IMR-90 (cell line): Measurements from ENCODE around the gene PDGFA. TPM values are rescaled to one million over a fixed set of nuclear protein-coding genes. Genes with fewer than 3 reads are reported as not detected.

Experiments
- ATAC-seq: fragments of 200-7000 bp; cut with Tn5 transposase; 2 replicates; pipeline ENCODE4 v1.9.1; 2020; ENCODE audit warnings: low read depth, mild to moderate bottlenecking, moderate library complexity
- BruUV-seq: library from RNA; stranded (reverse); fragments of 400-500 nt; replicated peaks from 2 replicates; lab custom pipeline; 2021; lab: Mats Ljungman, UMichigan
- CTCF ChIA-PET: fragments of 300-600 bp; formaldehyde crosslinking; extraction: SDS; loops from one replicate; lab custom pipeline; 2021; ENCODE audit warnings: antibody characterized with exemption; lab: Yijun Ruan, JAX
- POLR2A ChIA-PET: fragments of 300-600 bp; sonication (Branson Sonifier 250); formaldehyde crosslinking; loops from one replicate; lab custom pipeline; 2022; ENCODE audit warnings: antibody characterized with exemption; ENCODE audit not compliant: unreplicated experiment; lab: Charles Lee
- DNase-seq: peaks from one replicate; pipeline ENCODE4 v3.0.0; 2013
- H2AFZ ChIP-seq: replicated peaks from 2 replicates; pipeline ENCODE3; 2013; ENCODE audit warnings: low read length, mild to moderate bottlenecking; ENCODE audit not compliant: poor library complexity
- H2AK5ac ChIP-seq: 2 replicates; pipeline ENCODE4 v1.6.1; 2013; ENCODE audit warnings: low read depth, low read length, inconsistent platforms
- H2AK9ac ChIP-seq: replicated peaks from 2 replicates; pipeline ENCODE3; 2013; ENCODE audit warnings: mild to moderate bottlenecking, low read depth, low read length, moderate library complexity; ENCODE audit not compliant: poor library complexity
- H2BK120ac ChIP-seq: 2 replicates; pipeline ENCODE4 v1.6.1; 2013; ENCODE audit warnings: low read depth, low read length, inconsistent platforms
- H2BK15ac ChIP-seq: 3 replicates; pipeline ENCODE4 v1.6.1; 2013; ENCODE audit warnings: low read depth, low read length, inconsistent platforms
- H2BK20ac ChIP-seq: 2 replicates; pipeline ENCODE4 v1.6.1; 2013; ENCODE audit warnings: low read depth, mild to moderate bottlenecking, inconsistent platforms, low read length, moderate library complexity
- H2BK5ac ChIP-seq: 2 replicates; pipeline ENCODE4 v1.6.1; 2013; ENCODE audit warnings: mild to moderate bottlenecking, low read depth, low read length, inconsistent platforms; ENCODE audit not compliant: poor library complexity, severe bottlenecking
- H3K14ac ChIP-seq: replicated peaks from 2 replicates; pipeline ENCODE4 v1.6.1; 2013; ENCODE audit warnings: low read depth, low read length, inconsistent platforms
- H3K18ac ChIP-seq: 2 replicates; pipeline ENCODE4 v1.6.1; 2013; ENCODE audit warnings: low read depth, low read length, control low read depth
- H3K23ac ChIP-seq: 2 replicates; pipeline ENCODE4 v1.6.1; 2013; ENCODE audit warnings: low read depth, low read length, inconsistent platforms
- H3K27ac ChIP-seq: 2 replicates; pipeline ENCODE4 v1.5.1; 2013; ENCODE audit warnings: mild to moderate bottlenecking, control low read depth, low read length; ENCODE audit not compliant: insufficient read depth
- H3K27me3 ChIP-seq: 2 replicates; pipeline ENCODE4 v1.6.1; 2013; ENCODE audit warnings: low read length; ENCODE audit not compliant: control insufficient read depth, insufficient read depth
- H3K36me3 ChIP-seq: 2 replicates; pipeline ENCODE4 v1.6.1; 2013; ENCODE audit warnings: low read length, mixed read lengths; ENCODE audit not compliant: control insufficient read depth, insufficient read depth
- H3K4ac ChIP-seq: 2 replicates; pipeline ENCODE4 v1.6.1; 2013; ENCODE audit warnings: low read depth, low read length, inconsistent platforms
- H3K4me1 ChIP-seq: 2 replicates; pipeline ENCODE4 v1.6.1; 2013; ENCODE audit warnings: low read length, mixed read lengths; ENCODE audit not compliant: control insufficient read depth, insufficient read depth
- H3K4me2 ChIP-seq: 2 replicates; pipeline ENCODE4 v1.6.1; 2013; ENCODE audit warnings: low read depth, mild to moderate bottlenecking, control low read depth, low read length, moderate library complexity
- H3K4me3 ChIP-seq: 2 replicates; pipeline ENCODE4 v1.5.1; 2013; ENCODE audit warnings: low read depth, mild to moderate bottlenecking, control low read depth, low read length, moderate library complexity; ENCODE audit not compliant: insufficient read depth
- H3K56ac ChIP-seq: 2 replicates; pipeline ENCODE4 v1.6.1; 2013; ENCODE audit warnings: low read length, inconsistent platforms; ENCODE audit not compliant: insufficient read depth; ENCODE audit errors: extremely low read depth
- H3K79me1 ChIP-seq, 2 experiments: 2 replicates each; pipeline ENCODE4 v1.6.1; 2013; ENCODE audit warnings: low read length in 2 of 2, inconsistent platforms in 1 of 2, low read depth in 1 of 2
- H3K9ac ChIP-seq: 2 replicates; pipeline ENCODE4 v1.6.1; 2013; ENCODE audit warnings: low read depth, low read length, control low read depth
- H3K9me1 ChIP-seq: 2 replicates; pipeline ENCODE4 v1.6.1; 2013; ENCODE audit warnings: low read length, inconsistent platforms; ENCODE audit not compliant: insufficient read depth
- H3K9me3 ChIP-seq: 2 replicates; pipeline ENCODE4 v1.6.1; 2013; ENCODE audit warnings: low read length; ENCODE audit not compliant: control insufficient read depth, insufficient read depth
- H4K20me1 ChIP-seq: 2 replicates; pipeline ENCODE4 v1.6.1; 2013; ENCODE audit warnings: low read length, inconsistent platforms; ENCODE audit not compliant: insufficient read depth
- H4K5ac ChIP-seq: 2 replicates; pipeline ENCODE4 v1.6.1; 2013; ENCODE audit warnings: mild to moderate bottlenecking, low read depth, low read length, control low read depth
- H4K8ac ChIP-seq, 2 experiments: 2 replicates each; pipeline ENCODE4 v1.6.1; 2013; ENCODE audit warnings: low read depth in 2 of 2, low read length in 2 of 2, control low read depth in 1 of 2, inconsistent platforms in 1 of 2
- H4K91ac ChIP-seq: 2 replicates; pipeline ENCODE4 v1.6.1; 2013; ENCODE audit warnings: low read depth, low read length, inconsistent platforms; ENCODE audit not compliant: insufficient read depth
- BHLHE40 ChIP-seq: fragments of 150-350 bp; IDR thresholded peaks from 2 replicates; pipeline ENCODE4 v1.6.1; 2016; ENCODE audit warnings: mild to moderate bottlenecking, low read depth, low read length
- CEBPB ChIP-seq: IDR thresholded peaks from 2 replicates; pipeline ENCODE4 v1.6.1; 2012; ENCODE audit warnings: low read depth, low read length, improper control_type of control experiment
- CHD1 ChIP-seq: IDR thresholded peaks from 2 replicates; pipeline ENCODE4 v1.6.1; 2012; ENCODE audit warnings: low read depth, low read length, improper control_type of control experiment
- CTCF ChIP-seq: conservative IDR thresholded peaks from 2 replicates; pipeline ENCODE4 v1.5.1; 2012; ENCODE audit warnings: mild to moderate bottlenecking, low read depth, low read length, improper control_type of control experiment
- ELK1 ChIP-seq: fragments of 150-350 bp; IDR thresholded peaks from 2 replicates; pipeline ENCODE4 v1.6.1; 2016; ENCODE audit warnings: low read depth, mild to moderate bottlenecking, low read length, moderate library complexity, borderline replicate concordance
- FOS ChIP-seq: fragments of 150-350 bp; IDR thresholded peaks from 2 replicates; pipeline ENCODE4 v1.6.1; 2016; ENCODE audit warnings: low read depth, low read length
- MAFK ChIP-seq: IDR thresholded peaks from 2 replicates; pipeline ENCODE4 v1.6.1; 2012; ENCODE audit warnings: low read depth, low read length, improper control_type of control experiment
- MAZ ChIP-seq: IDR thresholded peaks from 2 replicates; pipeline ENCODE4 v1.6.1; 2012; ENCODE audit warnings: low read depth, mild to moderate bottlenecking, low read length, improper control_type of control experiment, moderate library complexity, borderline replicate concordance
- MXI1 ChIP-seq: IDR thresholded peaks from 2 replicates; pipeline ENCODE4 v1.6.1; 2012; ENCODE audit warnings: low read depth, mild to moderate bottlenecking, low read length, moderate library complexity, borderline replicate concordance
- NFE2L2 ChIP-seq: fragments of 150-350 bp; IDR thresholded peaks from 2 replicates; pipeline ENCODE4 v1.6.1; 2016; ENCODE audit warnings: low read depth, mild to moderate bottlenecking, low read length
- POLR2A ChIP-seq: IDR thresholded peaks from 2 replicates; pipeline ENCODE4 v1.6.1; 2012; ENCODE audit warnings: mild to moderate bottlenecking, low read depth, low read length
- RAD21 ChIP-seq: IDR thresholded peaks from 2 replicates; pipeline ENCODE4 v1.6.1; 2012; ENCODE audit warnings: low read length, improper control_type of control experiment
- RCOR1 ChIP-seq: IDR thresholded peaks from 2 replicates; pipeline ENCODE4 v1.6.1; 2012; ENCODE audit warnings: mild to moderate bottlenecking, low read length, improper control_type of control experiment; ENCODE audit not compliant: insufficient replicate concordance
- RFX5 ChIP-seq: IDR thresholded peaks from 2 replicates; pipeline ENCODE4 v1.8.0; 2012; ENCODE audit warnings: low read depth, mild to moderate bottlenecking, low read length, moderate library complexity
- SMC3 ChIP-seq: fragments of 150-350 bp; IDR thresholded peaks from 2 replicates; pipeline ENCODE4 v1.6.1; 2016; ENCODE audit warnings: low read depth, mild to moderate bottlenecking, antibody characterized with exemption, low read length, moderate library complexity
- USF2 ChIP-seq: fragments of 150-350 bp; IDR thresholded peaks from 2 replicates; pipeline ENCODE4 v1.6.1; 2017; ENCODE audit warnings: mild to moderate bottlenecking, antibody characterized with exemption, low read length, low read depth
- WGBS, 2 experiments: methylation state at CpG; one replicate each; pipeline versions ENCODE4 v1.1.5 to v1.1.7; 2013; ENCODE audit warnings: missing lambda C conversion rate in 2 of 2; ENCODE audit not compliant: insufficient read length in 1 of 2; ENCODE audit errors: extremely low coverage in 2 of 2; 5-methylcytosine and 5-hydroxymethylcytosine counted together
- dilution Hi-C: fragments of 300-500 bp; cut with HindIII; formaldehyde crosslinking; loops from one replicate; pipeline ENCODE4 v1.14.3; 2018; ENCODE audit warnings: low sequenced_read_pairs; ENCODE audit not compliant: unreplicated experiment
- in situ Hi-C: fragments of 300-500 bp; cut with MboI; formaldehyde crosslinking; loops from 3 replicates; pipeline ENCODE4 v1.14.3; 2019; ENCODE audit warnings: low sequenced_read_pairs, inconsistent platforms, mixed read lengths
- intact Hi-C: fragments of 100-400 bp; cut with micrococcal nuclease; formaldehyde crosslinking; loops from 2 replicates; pipeline ENCODE4 v1.10.0; 2022
- polyA plus RNA-seq, 3 experiments: library from polyadenylated mRNA; depleted of rRNA; stranded (reverse); fragments of >200 nt; gene quantifications; 2 replicates each; pipeline ENCODE4 v1.2.3, GENCODE V29; 2012; ENCODE audit warnings: low replicate concordance in 1 of 3
- total RNA-seq: library from RNA; depleted of rRNA; stranded (reverse); fragments of >200 nt; gene quantifications from 2 replicates; pipeline ENCODE4 v1.2.3, GENCODE V29; 2012

The PDGFA gene
- total and polyA plus RNA-seq, 2 of the 4 experiments (the other 2 are of a cell fraction) = 3.3 to 3.8 TPM

GRCh38 chr7:563629-564170 lies 44.1 kb upstream of the PDGFA start:
- ChIA-PET CTCF (no interaction called here), POLR2A (no interaction called here)
- Histone ChIP-seq H2AK9ac (no peak overlapping the region), H3K79me1 (no peaks in the 10 kb centered on the region), H3K23ac (no peak overlapping the region), H3K4ac (no peak overlapping the region), H3K56ac (no peak overlapping the region), H3K4me3 (no peak overlapping the region), H3K9me1 (0 out of 2 replicates have a peak, but pooled peaks cover 3% of the 10 kb centered on the region), H4K20me1 (no peaks in the 10 kb centered on the region), H3K36me3 (no peaks in the 10 kb centered on the region), H2AFZ (no peak overlapping the region), H2BK15ac (no peak overlapping the region), H4K5ac (no peak overlapping the region), H3K27ac (no peak overlapping the region), H3K4me2 (no peak overlapping the region), H2BK20ac (no peak overlapping the region), H3K18ac (no peak overlapping the region), H2AK5ac (no peak overlapping the region), H3K14ac (no peak overlapping the region), H2BK5ac (no peak overlapping the region), H3K9me3 (no peaks in the 10 kb centered on the region; the same call in 1 of the 2 replicates), H4K8ac (no peak overlapping the region), H2BK120ac (no peak overlapping the region), H3K4me1 (no peaks in the 10 kb centered on the region; the same call in 1 of the 2 replicates), H3K27me3 (no peaks in the 10 kb centered on the region; the same call in 1 of the 2 replicates), H4K91ac (no peak overlapping the region), H3K9ac (no peak overlapping the region)
- TF ChIP-seq CTCF (no peak), MAFK (no peak), NFE2L2 (no peak), MAZ (no peak), FOS (no peak), USF2 (no peak), SMC3 (no peak), MXI1 (no peak), BHLHE40 (no peak), POLR2A (no peak), CHD1 (no peak), ELK1 (no peak), RAD21 (no peak), RFX5 (no peak), CEBPB (no peak), RCOR1 (no peak)
- in situ Hi-C loops (no loop called here), intact Hi-C loops (no loop called here), dilution Hi-C loops (no loop called here)
- DNase-seq = no peak
- WGBS, 2 experiments = 75% methylated on average over 7 of the region's 11 CpGs; no CpG with 5 or more reads in 1 of the 2 experiments
- no TSS peak for BruUV-seq
- no peak for ATAC-seq
